Adrenal gland (tissue), 12 donors: ENCODE results near the gene GDF2. TPM values are rescaled to one million over a fixed set of nuclear protein-coding genes. Genes with fewer than 3 reads are reported as not detected.
A peak's percentile ranks its signal among the peaks of the same experiment; 100 is the strongest.

Experiments
- DNase-seq, 7 donors: peaks; one replicate each; pipeline ENCODE4 v3.0.0-alpha.2; 2019 to 2020
- H3K27ac ChIP-seq, 5 donors: fragments of 200-600 bp; sonication (generic) in 4 of 5; 1 replicate in 3 of 5; 2 replicates in 2 of 5; pipeline versions ENCODE4 v1.5.1 to v1.8.0; 2016 to 2020; ENCODE audit warnings: mild to moderate bottlenecking in 1 of 5
- H3K27me3 ChIP-seq: fragments of 200-600 bp; 2 replicates; pipeline ENCODE4 v1.8.0; 2021
- H3K36me3 ChIP-seq, 2 donors: fragments of 200-600 bp; replicated peaks in 1 of 2; 1 replicate in 1 of 2; 2 replicates in 1 of 2; pipeline versions ENCODE4 v1.5.1 to v1.8.0; 2018 to 2022
- H3K4me1 ChIP-seq, 2 donors: fragments of 200-600 bp; replicated peaks in 1 of 2; 1 replicate in 1 of 2; 2 replicates in 1 of 2; pipeline versions ENCODE4 v1.5.1 to v1.8.0; 2018 to 2021
- H3K4me3 ChIP-seq, 4 donors: fragments of 200-600 bp; sonication (generic) in 3 of 4; one replicate each; pipeline ENCODE4 v1.5.1; 2016 to 2018
- H3K9me3 ChIP-seq, 3 donors: fragments of 200-600 bp; sonication (generic) in 1 of 3; replicated peaks in 1 of 3; 1 replicate in 2 of 3; 2 replicates in 1 of 3; pipeline versions ENCODE4 v1.5.1 to v1.8.0; 2016 to 2021
- POLR2A ChIP-seq, 2 donors: fragments of 450-650 bp; IDR thresholded peaks; one replicate each; pipeline ENCODE4 v1.6.1; 2017; ENCODE audit warnings: antibody characterized with exemption in 2 of 2, mild to moderate bottlenecking in 2 of 2, moderate library complexity in 1 of 2
- WGBS, 4 donors: extraction: QIAGEN DNeasy Blood & Tissue Kit in 2 of 4; methylation state at CpG; one replicate each; pipeline versions ENCODE4 v1.1.5 to v1.1.7; 2013 to 2017; 5-methylcytosine and 5-hydroxymethylcytosine counted together
- intact Hi-C, 2 donors: fragments of 100-400 bp; cut with DNase I; formaldehyde crosslinking; loops; one replicate each; pipeline versions ENCODE4 v1.14.1 to v1.15.0; 2022 to 2023
- polyA plus RNA-seq, 3 donors: library from polyadenylated mRNA; stranded (reverse); fragments of 200-250 nt in 2 of 3; fragments of 350-450 nt in 1 of 3; fragmentation: Illumina TruSeq in 1 of 3; extraction: RNeasy Lipid Tissue Mini Kit (QIAGEN cat#74804) in 1 of 3; gene quantifications; one replicate each; pipeline ENCODE4 v1.2.3, GENCODE V29; 2013 to 2014
- total RNA-seq, 9 donors: library from RNA; depleted of rRNA in 4 of 9; stranded (reverse); fragments of >200 nt in 4 of 9; fragments of 120-200 nt in 1 of 9; fragmentation: NEBNext Ultra II Directional in 1 of 9; extraction: Animal tissue kit (Norgen Biotek cat#: 25700) in 1 of 9; gene quantifications; one replicate each; pipeline versions ENCODE4 v1.1.0 to v1.2.4, GENCODE V29; 2013 to 2023
- TF ChIP-seq, protein P1 (sequence below), 6 experiments: fragments of 450-650 bp in 4 of 6; fragments of 200-600 bp in 2 of 6; sonication (generic) in 1 of 6; IDR thresholded peaks; 1 replicate in 5 of 6; 2 replicates in 1 of 6; pipeline versions ENCODE4 v1.5.1 to v1.8.0; 2016 to 2021; ENCODE audit warnings: antibody characterized with exemption in 6 of 6, mild to moderate bottlenecking in 2 of 6, moderate library complexity in 1 of 6
- donor health status: healthy with polysubstance abuse.
- donor health status: Bipolar disorder and iron deficiency.
- donor health status: DM: yes; HTN: yes; CAD: no.
- donor health status: DM: no; HTN: no; CAD: no.
- donor health status: DM: no; HTN: no; CAD: no.
- donor health status: DM: yes; HTN: yes; CAD: no.

Gene GDF2
- total and polyA plus RNA-seq, 12 donors: 0.11 TPM; not detected in 11

DNA sequence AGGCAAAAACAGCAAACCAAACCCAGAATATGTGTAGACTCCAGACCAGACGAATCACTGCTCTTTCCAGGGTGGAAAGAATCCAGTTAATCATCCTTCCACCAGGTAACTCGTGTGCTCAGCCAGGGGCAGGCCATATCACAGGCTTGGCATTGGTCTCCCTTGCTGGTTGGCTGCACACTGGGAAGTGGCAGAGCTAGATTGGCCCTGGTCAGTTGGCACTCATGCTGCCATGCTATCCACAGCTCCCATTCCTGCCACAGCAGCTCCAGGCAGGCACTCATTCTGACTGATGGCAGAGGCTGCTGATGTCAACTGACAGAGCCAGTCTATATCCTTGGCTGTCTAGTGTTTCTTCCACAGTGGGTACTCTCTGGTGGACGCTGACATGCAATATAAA is 31.9 kb upstream of the GDF2 start:
- intact Hi-C loops: no loop called here
- WGBS, 4 donors: 72 to 82% (median 78%) methylated on average over 2 to 3 of the region's 3 CpGs
- no peak overlapping the region for H3K4me3 ChIP-seq

DNA sequence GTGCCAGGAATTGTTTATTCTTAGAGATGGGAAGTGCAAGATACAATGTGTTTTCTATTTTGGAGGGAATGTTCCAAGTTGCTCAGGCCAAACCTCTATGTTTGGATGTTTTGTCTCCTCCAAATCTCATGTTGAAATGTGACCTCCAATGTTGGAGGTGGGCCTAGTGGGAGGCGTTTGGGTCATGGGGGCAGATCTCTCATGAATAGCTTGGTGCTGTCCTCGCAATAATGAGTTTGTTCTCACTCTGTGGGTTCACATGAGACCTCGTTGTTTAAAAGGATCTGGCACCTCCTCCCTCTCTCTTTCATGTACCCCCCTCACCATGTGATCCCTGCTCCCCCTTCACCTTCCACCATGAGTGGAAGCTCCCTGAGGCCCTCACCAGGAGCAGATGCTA is 30.6 kb upstream of the GDF2 start:
- intact Hi-C loops: no loop called here
- no peak for TF ChIP-seq POLR2A (IDR thresholded peaks at IDR 0.05)
- TF ChIP-seq, protein P1, sequence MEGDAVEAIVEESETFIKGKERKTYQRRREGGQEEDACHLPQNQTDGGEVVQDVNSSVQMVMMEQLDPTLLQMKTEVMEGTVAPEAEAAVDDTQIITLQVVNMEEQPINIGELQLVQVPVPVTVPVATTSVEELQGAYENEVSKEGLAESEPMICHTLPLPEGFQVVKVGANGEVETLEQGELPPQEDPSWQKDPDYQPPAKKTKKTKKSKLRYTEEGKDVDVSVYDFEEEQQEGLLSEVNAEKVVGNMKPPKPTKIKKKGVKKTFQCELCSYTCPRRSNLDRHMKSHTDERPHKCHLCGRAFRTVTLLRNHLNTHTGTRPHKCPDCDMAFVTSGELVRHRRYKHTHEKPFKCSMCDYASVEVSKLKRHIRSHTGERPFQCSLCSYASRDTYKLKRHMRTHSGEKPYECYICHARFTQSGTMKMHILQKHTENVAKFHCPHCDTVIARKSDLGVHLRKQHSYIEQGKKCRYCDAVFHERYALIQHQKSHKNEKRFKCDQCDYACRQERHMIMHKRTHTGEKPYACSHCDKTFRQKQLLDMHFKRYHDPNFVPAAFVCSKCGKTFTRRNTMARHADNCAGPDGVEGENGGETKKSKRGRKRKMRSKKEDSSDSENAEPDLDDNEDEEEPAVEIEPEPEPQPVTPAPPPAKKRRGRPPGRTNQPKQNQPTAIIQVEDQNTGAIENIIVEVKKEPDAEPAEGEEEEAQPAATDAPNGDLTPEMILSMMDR (IDR thresholded peaks at IDR 0.05): no peak
- no peak overlapping the region for H3K4me3 ChIP-seq
- H3K36me3 ChIP-seq: no peaks in the 10 kb centered on the region
- H3K27ac ChIP-seq: no peak overlapping the region
- H3K27me3 ChIP-seq: no peaks in the 10 kb centered on the region
- no peaks in the 10 kb centered on the region for H3K9me3 ChIP-seq
- H3K4me1 ChIP-seq: no peaks in the 10 kb centered on the region
- 55 to 67% (median 60%) methylated on average over 3 of the region's 3 CpGs for WGBS, 4 donors
- DNase-seq: peak in 1 of 7 donors; percentile 2

More for the DNA sequence above, 31.9 kb upstream of the GDF2 start:
- H3K36me3 ChIP-seq: no peaks in the 10 kb centered on the region
- no peak overlapping the region for H3K27ac ChIP-seq
- no peaks in the 10 kb centered on the region for H3K4me1 ChIP-seq
- H3K9me3 ChIP-seq: no peaks in the 10 kb centered on the region
- peak in 2 of 7 donors; percentile 1 to 5 for DNase-seq
- no peak for TF ChIP-seq POLR2A (IDR thresholded peaks at IDR 0.05)
- TF ChIP-seq, protein P1 (IDR thresholded peaks at IDR 0.05): no peak
- H3K27me3 ChIP-seq: no peaks in the 10 kb centered on the region

DNA sequence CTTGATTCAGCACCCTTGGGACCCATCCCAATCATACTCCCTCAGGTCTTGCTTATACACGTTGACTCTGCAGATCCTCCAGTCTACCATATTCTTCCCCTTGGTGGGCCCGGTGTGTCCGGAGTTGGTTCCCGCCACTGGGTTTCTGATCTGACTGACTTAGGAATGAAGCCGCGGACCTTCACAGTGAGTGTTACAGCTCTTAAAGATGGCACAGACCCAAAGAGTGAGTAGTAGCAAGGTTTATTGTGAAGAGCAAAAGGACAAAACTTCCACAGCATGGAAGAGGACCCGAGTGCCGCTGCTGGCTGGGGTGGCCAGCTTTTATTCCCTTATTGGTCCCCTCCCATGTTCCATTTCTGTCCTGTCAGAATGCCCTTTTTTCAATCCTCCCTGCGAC is 28.2 kb upstream of the GDF2 start:
- DNase-seq: peak in 1 of 7 donors; percentile 25
- Histone ChIP-seq H3K27ac (no peak overlapping the region), H3K9me3 (no peaks in the 10 kb centered on the region), H3K4me1 (no peaks in the 10 kb centered on the region), H3K27me3 (no peaks in the 10 kb centered on the region), H3K36me3 (no peaks in the 10 kb centered on the region), H3K4me3 (no peak overlapping the region)
- intact Hi-C loops: no loop called here
- TF ChIP-seq POLR2A (IDR thresholded peaks at IDR 0.05): no peak
- TF ChIP-seq, protein P1 (IDR thresholded peaks at IDR 0.05): no peak
- WGBS, 4 donors: 86 to 94% (median 91%) methylated on average over 9 of the region's 9 CpGs

DNA sequence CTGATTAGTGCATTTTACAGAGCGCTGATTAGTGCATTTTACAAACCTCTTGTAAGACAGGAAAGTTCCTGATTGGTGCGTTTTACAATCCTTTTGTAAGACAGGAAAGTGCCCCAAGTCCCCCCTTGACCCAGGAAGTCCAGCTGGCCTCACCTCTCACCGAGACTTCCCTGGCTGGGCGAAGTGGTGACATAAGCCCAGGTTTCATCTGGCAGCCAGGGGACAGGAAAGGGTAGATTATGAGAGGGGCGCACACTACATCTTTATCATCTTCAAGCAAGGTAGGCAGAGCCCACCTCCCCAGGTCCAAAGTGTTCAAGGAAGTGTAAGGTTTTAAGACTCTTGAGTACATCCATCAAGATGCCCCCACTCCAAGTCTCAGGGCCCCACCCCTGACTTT is 27.8 kb upstream of the GDF2 start:
- intact Hi-C loops: no loop called here
- Histone ChIP-seq H3K36me3 (no peaks in the 10 kb centered on the region), H3K4me1 (no peaks in the 10 kb centered on the region), H3K27ac (no peak overlapping the region), H3K4me3 (no peak overlapping the region), H3K27me3 (no peaks in the 10 kb centered on the region), H3K9me3 (no peaks in the 10 kb centered on the region)
- DNase-seq: peak in 2 of 7 donors; percentile 1 to 7
- 77 to 92% (median 88%) methylated on average over 5 of the region's 5 CpGs for WGBS, 4 donors
- TF ChIP-seq, protein P1 (IDR thresholded peaks at IDR 0.05): no peak
- TF ChIP-seq POLR2A (IDR thresholded peaks at IDR 0.05): no peak
